H1 (cell line): Measurements from ENCODE around the gene LMX1A. TPM values are rescaled to one million over a fixed set of nuclear protein-coding genes. Genes with fewer than 3 reads are reported as not detected.

Experiments
- YY1 ChIP-seq: IDR thresholded peaks from 2 replicates; pipeline ENCODE4 v1.6.1; 2011; ENCODE audit warnings: low read depth, mild to moderate bottlenecking, low read length
- polyA plus RNA-seq, 7 experiments: library from polyadenylated mRNA; depleted of rRNA in 3 of 7; stranded (reverse) in 5 of 7; unstranded in 2 of 7; fragments of >200 nt in 5 of 7; fragments of 200-250 nt in 2 of 7; gene quantifications; 1 replicate in 5 of 7; 2 replicates in 1 of 7; 4 replicates in 1 of 7; pipeline versions ENCODE4 v1.2.1 to v1.2.3, GENCODE V29; 2011 to 2013; ENCODE audit warnings: missing spikeins in 2 of 7, mixed read lengths in 2 of 7
- total RNA-seq: library from RNA; stranded (reverse); fragmentation: NEBNext Ultra II Directional; extraction: Animal tissue kit (Norgen Biotek cat#: 25700); gene quantifications from 2 replicates; pipeline ENCODE4 v1.2.1, GENCODE V29; 2021

Gene LMX1A
- total and polyA plus RNA-seq, 2 of the 8 experiments (the other 6 are each of a cell fraction or from before 2014, with no cell fraction given): not detected

GRCh38 chr1:165300400-165300903 is 56.1 kb downstream of the LMX1A start (continued):
- no peak for TF ChIP-seq YY1
